ENCODE data around the gene C2orf92.

The C2orf92 gene

DNA sequence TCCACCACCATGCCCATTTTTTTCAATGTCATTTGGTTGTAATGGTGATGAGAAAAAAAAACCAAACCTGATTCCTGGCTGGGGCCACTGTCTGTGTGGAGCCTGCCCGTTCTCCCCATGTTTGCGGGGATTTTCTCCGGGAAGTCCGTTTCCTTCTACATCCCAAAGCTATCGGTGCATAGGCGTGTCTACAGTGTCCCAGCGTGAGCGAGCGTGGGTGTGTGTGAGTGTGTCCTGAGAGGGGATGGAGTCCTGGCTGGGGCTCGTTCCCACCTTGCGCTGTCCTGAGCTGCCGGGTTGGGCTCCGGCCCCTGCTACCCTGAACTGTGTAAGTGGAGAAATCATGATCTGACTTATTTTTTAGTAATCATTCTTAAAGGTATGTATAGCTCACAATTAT is 36.6 kb downstream of the C2orf92 start:
- H3K4me2 ChIP-seq (ENCODE audit: low read depth, low read length), result no peak overlapping the region
- H4K20me1 ChIP-seq (ENCODE audit: insufficient read depth, low read length), result no peaks in the 10 kb centered on the region
- H3K4me3 ChIP-seq (ENCODE audit: low read length), result no peak overlapping the region
- H3K27ac ChIP-seq (ENCODE audit: low read length), result no peak overlapping the region
- no peaks in the 10 kb centered on the region for H3K4me1 ChIP-seq (ENCODE audit: low read length)
- H2AFZ ChIP-seq (ENCODE audit: low read length), result no peak overlapping the region
- no peak for DNase-seq
- H3K9me3 ChIP-seq (replicated peaks; ENCODE audit: insufficient read depth, low read length), result no peaks in the 10 kb centered on the region
- H3K79me2 ChIP-seq (ENCODE audit: low read length), result no peaks in the 10 kb centered on the region
- no peak for TF ChIP-seq EZH2 (optimal IDR thresholded peaks at IDR 0.05; ENCODE audit: low read depth, low read length)
- TF ChIP-seq EZH2phosphoT487 (IDR thresholded peaks at IDR 0.05; ENCODE audit: low read length), result no peak
- TF ChIP-seq, protein P1, sequence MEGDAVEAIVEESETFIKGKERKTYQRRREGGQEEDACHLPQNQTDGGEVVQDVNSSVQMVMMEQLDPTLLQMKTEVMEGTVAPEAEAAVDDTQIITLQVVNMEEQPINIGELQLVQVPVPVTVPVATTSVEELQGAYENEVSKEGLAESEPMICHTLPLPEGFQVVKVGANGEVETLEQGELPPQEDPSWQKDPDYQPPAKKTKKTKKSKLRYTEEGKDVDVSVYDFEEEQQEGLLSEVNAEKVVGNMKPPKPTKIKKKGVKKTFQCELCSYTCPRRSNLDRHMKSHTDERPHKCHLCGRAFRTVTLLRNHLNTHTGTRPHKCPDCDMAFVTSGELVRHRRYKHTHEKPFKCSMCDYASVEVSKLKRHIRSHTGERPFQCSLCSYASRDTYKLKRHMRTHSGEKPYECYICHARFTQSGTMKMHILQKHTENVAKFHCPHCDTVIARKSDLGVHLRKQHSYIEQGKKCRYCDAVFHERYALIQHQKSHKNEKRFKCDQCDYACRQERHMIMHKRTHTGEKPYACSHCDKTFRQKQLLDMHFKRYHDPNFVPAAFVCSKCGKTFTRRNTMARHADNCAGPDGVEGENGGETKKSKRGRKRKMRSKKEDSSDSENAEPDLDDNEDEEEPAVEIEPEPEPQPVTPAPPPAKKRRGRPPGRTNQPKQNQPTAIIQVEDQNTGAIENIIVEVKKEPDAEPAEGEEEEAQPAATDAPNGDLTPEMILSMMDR (IDR thresholded peaks at IDR 0.05; ENCODE audit: low read length), result no peak
- no peak overlapping the region for H3K9ac ChIP-seq (ENCODE audit: low read length)
- no peaks in the 10 kb centered on the region for H3F3A ChIP-seq (ENCODE audit: insufficient read depth, low read length)
- no peaks in the 10 kb centered on the region for H3K9me2 ChIP-seq (replicated peaks; ENCODE audit: insufficient read depth, low read length)
- no peaks in the 10 kb centered on the region for H3K36me3 ChIP-seq (replicated peaks; ENCODE audit: insufficient read depth, low read length)
- H3K27me3 ChIP-seq (replicated peaks; ENCODE audit: insufficient read depth, low read length), result no peaks in the 10 kb centered on the region; the same call in 1 of the 2 replicates

DNA sequence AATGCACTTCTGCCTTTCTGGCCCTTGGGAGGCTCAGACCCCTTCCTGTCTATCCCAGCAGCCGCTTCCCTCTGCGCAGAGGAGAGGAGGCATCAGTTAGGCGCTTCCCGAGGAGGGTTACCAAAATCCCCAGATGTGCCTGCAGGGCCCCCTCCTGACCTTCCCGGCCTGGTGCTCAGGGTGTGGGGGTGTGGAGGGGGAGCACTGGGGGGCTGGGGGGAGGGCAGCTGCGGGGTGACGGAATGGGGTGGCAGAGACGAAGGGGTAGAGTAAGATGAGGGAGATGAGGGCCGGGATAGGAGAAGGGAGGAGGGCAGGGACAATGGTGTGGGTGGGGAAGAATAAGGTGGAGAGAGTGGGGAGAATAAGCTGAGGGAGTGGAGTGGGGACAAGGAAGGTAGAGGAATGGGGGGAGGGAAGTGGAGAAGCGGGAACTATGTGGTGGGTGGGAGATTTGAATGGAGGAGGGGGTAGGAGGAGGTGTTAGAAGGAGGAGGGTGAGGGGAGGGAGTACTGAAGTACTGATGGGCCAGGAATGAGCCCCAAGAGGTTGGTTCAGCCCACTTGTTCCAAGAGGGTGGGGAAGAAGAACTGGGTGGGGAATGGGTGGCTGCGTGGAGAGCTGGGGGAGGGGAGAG is 37.3 kb downstream of the C2orf92 start:
- Histone ChIP-seq H3K27ac (ENCODE audit: low read length) (no peak overlapping the region), H3K9ac (ENCODE audit: low read length) (no peak overlapping the region), H3F3A (ENCODE audit: insufficient read depth, low read length) (no peaks in the 10 kb centered on the region), H3K4me3 (ENCODE audit: low read length) (no peak overlapping the region), H3K36me3 (replicated peaks; ENCODE audit: insufficient read depth, low read length) (no peaks in the 10 kb centered on the region), H3K4me2 (ENCODE audit: low read depth, low read length) (no peak overlapping the region), H3K27me3 (replicated peaks; ENCODE audit: insufficient read depth, low read length) (no peaks in the 10 kb centered on the region; the same call in 1 of the 2 replicates), H3K4me1 (ENCODE audit: low read length) (no peaks in the 10 kb centered on the region), H3K9me3 (replicated peaks; ENCODE audit: insufficient read depth, low read length) (no peaks in the 10 kb centered on the region), H4K20me1 (ENCODE audit: insufficient read depth, low read length) (no peaks in the 10 kb centered on the region), H3K9me2 (replicated peaks; ENCODE audit: insufficient read depth, low read length) (no peaks in the 10 kb centered on the region), H2AFZ (ENCODE audit: low read length) (no peak overlapping the region), H3K79me2 (ENCODE audit: low read length) (no peaks in the 10 kb centered on the region)
- TF ChIP-seq EZH2phosphoT487 (IDR thresholded peaks at IDR 0.05; ENCODE audit: low read length) (no peak), EZH2 (optimal IDR thresholded peaks at IDR 0.05; ENCODE audit: low read depth, low read length) (no peak)
- TF ChIP-seq, protein P1 (IDR thresholded peaks at IDR 0.05; ENCODE audit: low read length), result no peak
- no peak for DNase-seq

DNA sequence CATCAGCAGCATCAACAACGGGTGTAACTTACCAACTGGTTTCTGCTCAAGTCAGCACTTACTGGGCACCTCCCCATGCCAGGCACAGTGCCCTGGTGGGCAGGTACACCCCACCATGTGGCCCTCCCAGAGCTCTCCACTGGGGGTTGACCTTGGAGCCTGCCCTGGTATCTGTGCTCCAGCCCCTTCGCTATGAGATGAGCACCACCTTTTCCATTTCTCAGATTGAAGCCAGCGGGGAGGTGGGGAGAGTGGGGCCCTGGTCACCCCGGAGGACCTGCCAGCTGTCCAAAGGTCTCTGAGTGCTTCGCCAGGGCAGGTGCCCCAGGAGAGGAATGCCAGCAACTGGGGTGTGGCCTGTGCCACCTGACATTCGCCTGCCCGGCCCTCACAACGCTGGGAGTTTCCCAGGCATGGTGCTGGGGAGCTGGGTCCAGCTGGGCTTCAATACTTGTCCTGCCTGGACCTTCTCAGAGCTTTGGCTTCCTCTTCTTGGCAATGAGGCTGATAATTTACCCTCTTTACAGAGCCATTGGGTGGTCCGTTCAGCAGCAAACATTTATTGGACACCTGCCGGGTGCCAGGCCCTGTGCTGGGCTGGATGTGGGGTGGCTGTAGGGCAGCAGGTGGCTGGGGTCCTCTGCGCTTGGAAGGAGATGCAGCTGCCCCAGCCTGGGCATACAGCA is 38.0 kb downstream of the C2orf92 start:
- TF ChIP-seq, protein P1 (IDR thresholded peaks at IDR 0.05; ENCODE audit: low read length), result no peak
- TF ChIP-seq EZH2phosphoT487 (IDR thresholded peaks at IDR 0.05; ENCODE audit: low read length), result no peak
- no peak for TF ChIP-seq EZH2 (optimal IDR thresholded peaks at IDR 0.05; ENCODE audit: low read depth, low read length)
- Histone ChIP-seq H3K4me2 (ENCODE audit: low read depth, low read length) (no peak overlapping the region), H3K9ac (ENCODE audit: low read length) (no peak overlapping the region), H3K9me3 (replicated peaks; ENCODE audit: insufficient read depth, low read length) (no peaks in the 10 kb centered on the region), H2AFZ (ENCODE audit: low read length) (no peak overlapping the region), H3K9me2 (replicated peaks; ENCODE audit: insufficient read depth, low read length) (no peaks in the 10 kb centered on the region), H3F3A (ENCODE audit: insufficient read depth, low read length) (no peaks in the 10 kb centered on the region), H3K4me1 (ENCODE audit: low read length) (no peaks in the 10 kb centered on the region), H4K20me1 (ENCODE audit: insufficient read depth, low read length) (no peaks in the 10 kb centered on the region), H3K27ac (ENCODE audit: low read length) (no peak overlapping the region), H3K4me3 (ENCODE audit: low read length) (no peak overlapping the region), H3K27me3 (replicated peaks; ENCODE audit: insufficient read depth, low read length) (no peaks in the 10 kb centered on the region; the same call in 1 of the 2 replicates), H3K36me3 (replicated peaks; ENCODE audit: insufficient read depth, low read length) (no peaks in the 10 kb centered on the region), H3K79me2 (ENCODE audit: low read length) (no peaks in the 10 kb centered on the region)
- no peak for DNase-seq
